GM19023 (cell line): ENCODE measurements around the gene GIN1.
"Not testable (repeated sequence)": the region's sequence is repeated elsewhere in the genome, so short reads cannot be mapped to it uniquely, and the experiment has no call there.

Experiments used
- ATAC-seq: cut with Tn5 transposase; IDR thresholded peaks from one replicate; pipeline ENCODE4 v1.9.1; 2021; ENCODE audit warnings: mild to moderate bottlenecking, moderate library complexity; ENCODE audit not compliant: unreplicated experiment

GIN1 gene

DNA sequence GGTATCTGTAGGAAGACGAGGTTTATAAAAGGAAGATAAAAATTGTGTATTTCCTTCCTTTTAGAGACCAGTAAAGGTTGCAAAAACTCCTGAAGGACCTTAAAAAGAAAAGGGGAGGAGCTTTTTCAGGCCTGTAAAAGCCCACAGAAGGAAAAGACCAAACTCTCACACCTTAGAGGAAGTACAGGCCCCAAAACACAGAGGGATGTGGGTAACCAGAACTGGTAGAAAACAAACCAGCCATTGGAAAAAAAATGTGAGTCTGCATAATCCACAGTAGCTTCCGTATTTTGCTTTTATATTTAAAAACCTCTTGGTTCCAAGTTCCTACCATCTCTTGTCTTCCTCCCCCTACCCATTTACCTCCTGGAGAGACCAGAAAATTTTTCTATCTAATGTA is 8.5 kb downstream of the GIN1 start:
- no peak for ATAC-seq

DNA sequence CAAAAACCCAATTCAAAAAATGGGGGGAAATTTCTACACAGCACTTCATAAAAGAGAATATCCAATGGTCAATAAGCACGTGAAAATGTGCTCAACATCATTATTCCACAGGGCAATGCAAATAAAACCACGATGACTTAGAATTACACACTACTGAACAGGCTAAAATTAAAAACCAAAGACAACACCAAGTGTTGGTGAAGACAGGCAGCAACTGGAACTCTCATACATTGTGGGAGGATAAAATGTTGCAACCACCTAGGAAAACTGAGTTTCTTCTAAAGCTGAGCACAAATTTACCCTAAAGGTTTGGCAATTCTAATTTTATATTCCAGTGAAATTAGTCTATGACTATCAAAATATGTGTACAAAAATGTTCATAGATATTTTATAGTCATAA is 9.5 kb downstream of the GIN1 start:
- ATAC-seq = no peak

DNA sequence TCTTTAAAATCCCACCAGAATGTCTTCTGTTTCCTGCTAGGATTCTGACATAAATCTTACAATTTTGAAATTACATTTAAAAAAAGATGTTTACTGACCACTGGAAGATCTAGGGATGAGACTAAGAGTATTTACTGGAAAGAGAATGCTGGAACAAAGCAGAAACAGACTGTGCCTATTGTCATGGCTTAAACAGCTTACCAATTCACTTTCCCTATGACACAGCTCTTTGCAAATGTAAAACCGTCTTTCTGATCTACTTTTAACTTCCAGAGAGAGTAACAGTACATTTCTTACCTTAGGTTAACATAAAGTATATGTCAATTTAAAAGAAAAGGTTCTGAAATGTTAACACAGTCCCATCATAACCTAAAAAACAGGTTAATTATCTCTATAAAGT is 10.7 kb downstream of the GIN1 start:
- no peak for ATAC-seq

DNA sequence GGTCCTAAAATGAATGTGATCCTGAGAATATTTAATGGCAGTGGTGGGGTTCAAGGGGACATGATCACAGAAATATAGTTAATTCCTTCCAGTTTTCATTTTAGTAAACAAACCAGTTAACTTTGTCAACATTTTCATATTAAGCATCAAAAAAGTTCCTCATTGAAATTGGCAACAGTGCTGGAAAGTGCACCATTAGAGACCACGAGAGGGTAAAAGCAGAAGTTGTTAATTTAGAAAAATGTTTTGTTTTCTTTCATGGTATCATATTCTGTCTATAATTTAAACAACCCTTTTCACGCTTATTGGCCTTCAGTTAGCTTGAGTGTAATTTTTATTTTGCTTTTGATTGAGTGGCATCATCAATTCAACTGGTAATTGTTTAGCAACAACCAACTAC is 11.9 kb downstream of the GIN1 start:
- ATAC-seq = no peak

DNA sequence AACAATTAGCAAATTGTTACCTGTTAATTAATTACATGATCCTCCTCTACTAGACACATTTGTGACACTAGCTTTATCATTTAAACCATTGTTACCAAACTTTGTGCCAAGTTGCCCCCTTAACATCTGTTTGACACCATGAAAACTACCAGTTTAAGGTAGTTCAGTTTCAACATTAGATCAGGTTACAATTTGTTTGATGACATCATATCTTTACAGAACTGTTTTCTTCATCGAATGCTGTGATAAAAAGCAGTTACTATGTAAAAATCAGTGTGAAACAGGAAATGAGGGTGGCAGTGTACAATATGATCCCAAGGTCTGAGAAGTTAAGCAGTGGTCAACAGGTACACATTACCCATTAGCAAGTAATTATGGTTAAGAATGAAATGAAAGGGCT is 17.7 kb downstream of the GIN1 start:
- no peak for ATAC-seq

DNA sequence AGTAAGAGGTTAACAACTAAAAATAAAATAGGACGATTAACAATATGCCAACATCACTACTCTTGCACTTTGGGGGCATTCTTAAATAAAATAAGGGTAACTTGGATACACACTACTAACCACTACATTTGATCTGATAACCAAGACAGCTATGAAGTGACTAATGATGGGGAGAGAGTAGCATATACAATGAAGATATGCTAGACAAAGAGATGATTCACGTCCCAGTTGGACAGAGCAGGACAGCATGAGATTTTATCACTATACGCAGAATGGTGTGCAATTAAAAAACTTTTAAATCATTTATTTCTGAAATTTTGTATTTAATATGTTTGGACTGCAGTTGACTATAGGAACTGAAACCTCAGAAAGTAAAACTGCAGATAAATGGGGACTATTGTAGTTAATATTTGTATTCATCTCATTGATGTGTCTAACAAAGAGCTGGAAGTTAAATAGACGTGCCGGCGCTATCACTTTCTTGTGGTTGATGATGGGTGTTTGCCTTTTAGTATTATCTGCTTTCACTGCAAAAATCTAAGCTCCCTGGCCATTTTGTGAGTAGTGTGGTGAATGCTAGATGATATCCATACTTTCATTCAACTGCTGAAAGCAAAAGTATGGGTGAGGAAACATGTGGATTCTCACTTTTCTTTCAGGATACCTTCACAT is 18.7 kb downstream of the GIN1 start:
- no peak for ATAC-seq

DNA sequence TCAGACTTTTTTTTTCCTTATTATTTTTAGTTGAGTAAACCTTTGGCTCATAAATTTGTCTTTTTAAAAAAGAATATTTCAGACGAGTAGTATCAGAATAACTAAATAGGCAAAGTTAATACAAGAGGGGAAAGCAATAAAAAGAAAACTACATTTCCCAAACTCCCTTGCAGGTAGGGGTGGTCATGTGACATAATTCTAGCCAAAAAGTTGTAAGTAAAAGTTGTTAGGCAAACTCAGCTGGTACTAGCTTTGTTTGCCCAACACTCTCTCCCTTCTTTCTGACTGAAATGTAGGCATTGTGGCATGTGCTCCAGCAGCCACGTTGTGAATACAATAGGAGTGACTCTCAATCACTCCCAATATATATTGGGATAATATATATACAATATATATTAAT is 20.9 kb downstream of the GIN1 start:
- no peak for ATAC-seq

DNA sequence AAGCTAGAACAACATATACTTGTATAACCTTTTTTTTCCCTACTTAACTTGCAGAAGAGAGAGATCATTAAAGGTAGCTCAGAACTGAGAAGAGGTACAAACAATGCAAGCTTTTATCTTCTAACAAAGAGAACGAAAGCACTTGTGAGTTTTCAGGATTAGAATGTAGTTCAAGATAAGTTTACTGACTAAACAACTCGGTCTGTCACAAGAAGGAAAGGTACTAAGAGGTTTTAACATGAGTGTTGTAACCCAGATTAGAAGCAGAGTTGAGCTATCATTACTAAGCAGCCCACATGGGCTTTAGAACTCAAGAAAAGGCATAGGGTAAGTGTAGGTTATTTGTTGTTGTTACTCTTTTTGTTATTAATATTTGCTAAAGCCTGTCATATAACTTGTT is 25.2 kb downstream of the GIN1 start:
- no peak for ATAC-seq

DNA sequence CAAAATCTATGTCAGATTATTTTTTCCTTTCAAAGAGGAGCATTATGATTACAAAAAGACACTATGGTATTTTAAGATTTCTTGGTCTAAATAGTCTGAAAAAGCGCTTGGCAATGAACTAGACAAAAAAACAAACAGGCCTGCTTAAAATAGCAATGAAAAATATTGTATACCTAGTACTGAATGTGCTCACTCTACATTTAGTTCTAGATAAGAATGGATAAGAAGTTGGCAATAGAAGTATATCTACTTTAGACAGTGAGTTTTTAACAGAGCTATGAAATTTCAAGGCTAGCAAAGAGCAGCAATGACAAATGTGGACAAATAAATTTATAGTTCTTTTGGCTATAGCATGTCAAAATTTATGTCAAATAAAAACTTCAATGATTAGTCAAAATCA is 26.2 kb downstream of the GIN1 start:
- no peak for ATAC-seq

DNA sequence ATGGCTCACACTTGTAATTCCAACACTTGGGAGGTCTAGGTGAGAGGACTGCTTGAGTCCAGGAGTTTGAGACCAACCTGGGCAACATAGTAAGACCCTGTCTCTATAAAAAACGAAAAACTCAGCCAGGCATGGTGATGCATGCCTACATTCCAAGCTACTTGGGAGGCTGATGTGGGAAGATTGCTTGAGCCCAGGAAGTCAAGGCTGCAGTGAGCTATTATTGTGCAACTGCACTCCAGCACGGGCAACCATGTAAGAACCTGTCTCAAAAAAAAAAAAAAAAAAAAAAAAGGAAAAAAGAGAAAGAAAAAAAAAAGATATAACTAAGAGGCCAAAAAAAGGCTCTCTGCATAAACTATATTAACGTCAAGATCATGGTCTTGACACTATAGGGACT is 27.3 kb downstream of the GIN1 start:
- no peak for ATAC-seq

DNA sequence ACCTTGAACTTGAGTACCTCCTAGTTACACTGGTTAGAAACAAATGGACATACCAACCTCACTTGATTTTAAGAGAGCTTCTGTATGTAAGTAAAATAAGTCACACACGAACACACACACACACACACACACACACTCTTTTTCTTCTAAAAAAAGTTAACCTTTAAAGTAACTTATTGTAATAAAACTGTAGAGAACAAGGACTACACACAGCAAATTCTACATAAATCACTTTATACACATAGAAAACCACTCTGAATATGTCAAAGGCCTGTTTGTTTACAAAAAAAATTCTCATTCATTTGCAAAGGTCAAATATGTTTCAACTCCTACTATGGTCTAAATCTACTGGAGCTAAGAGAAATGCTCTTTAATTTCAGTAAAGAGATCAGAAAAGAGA is 29.1 kb downstream of the GIN1 start:
- ATAC-seq = no peak

DNA sequence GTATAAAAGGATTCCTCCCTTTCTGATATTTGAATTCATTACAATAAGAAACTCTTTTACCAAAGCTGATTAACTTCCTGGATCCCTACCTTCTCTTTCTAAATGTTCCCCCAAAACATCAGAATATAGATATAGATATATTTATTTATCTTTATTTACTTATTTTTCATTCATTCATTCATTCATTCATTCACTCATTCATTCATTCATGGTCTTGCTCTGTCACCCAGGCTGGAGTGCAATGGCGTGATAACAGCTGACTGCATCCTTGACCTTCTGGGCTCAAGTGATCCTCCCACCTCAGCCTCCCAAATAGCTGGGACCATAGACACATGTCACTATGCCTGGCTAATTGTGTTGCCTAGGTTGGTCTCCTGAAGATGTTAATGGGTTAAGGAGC is 30.7 kb downstream of the GIN1 start:
- no peak for ATAC-seq

DNA sequence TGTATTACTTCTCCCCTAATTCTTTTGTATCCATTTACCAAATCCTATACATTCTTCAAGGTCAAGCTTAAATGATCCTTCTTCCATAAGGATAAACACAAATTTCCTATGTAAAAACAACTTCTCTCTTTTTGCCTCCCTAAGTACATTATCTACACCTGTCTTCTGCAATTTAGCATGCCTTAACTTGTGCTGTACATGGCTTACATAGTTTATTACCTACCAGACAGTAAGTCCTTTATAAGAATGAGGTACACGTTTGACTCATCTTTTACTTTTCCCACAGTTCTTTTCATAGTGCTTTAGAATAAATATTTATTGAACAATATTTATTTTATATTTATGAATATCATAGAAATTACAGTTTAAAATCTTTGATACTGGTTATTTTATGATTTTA is 33.4 kb downstream of the GIN1 start:
- ATAC-seq = no peak

DNA sequence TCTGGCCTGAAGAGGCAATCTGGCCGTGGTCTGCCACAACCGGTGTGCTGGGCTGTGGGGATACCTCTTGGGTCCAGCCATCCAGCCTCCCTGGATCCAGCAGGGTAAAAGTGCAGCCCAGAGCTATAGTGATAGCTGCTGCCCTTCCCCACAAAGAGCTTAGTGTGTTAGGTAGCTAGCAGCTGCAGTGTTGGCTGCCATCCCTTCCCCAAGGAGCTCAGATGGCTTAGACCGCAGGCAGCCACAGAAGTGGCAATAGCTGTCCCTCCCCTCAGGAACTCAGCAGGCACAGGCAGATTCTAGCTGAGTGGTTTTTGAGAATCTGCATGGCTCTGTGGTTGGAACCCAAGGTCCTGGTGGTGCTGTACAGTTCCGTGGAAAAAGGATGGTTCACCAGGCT is 40.1 kb downstream of the GIN1 start:
- no peak for ATAC-seq

DNA sequence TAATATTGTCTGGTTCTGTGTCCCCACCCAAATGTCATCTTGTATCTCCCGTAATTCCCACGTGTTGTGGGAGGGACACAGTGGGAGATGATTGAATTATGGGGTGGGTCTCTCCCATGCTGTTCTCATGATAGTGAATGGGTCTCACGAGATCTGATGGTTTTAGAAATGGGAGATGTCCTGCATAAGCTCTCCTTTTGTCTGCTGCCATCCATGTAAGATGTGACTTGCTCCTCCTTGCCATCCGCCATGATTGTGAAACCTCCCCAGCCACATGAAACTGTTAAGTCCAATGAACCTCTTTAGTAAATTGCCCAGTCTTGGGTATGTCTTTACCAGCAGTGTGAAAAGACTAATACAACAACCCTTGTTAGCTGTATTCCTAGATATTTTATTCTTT is 44.5 kb downstream of the GIN1 start:
- ATAC-seq = no peak

DNA sequence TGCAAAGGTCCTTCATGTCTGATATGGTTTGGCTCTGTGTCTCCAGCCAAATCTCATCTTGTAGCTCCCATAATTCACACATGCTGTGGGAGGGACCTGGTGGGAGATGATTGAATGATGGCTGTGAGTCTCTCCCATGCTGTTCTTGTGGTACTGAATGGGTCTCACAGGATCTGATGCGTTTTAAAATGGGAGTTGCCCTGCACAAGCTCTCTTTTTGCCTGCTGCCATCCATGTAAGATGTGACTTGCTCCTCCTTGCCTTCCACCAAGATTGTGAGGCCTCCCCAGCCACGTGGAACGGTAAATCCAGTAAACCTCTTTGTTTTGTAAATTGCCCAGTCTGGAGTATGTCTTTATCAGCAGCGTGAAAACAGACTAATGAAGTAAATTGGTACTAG is 46.4 kb downstream of the GIN1 start:
- not testable (repeated sequence) for ATAC-seq

DNA sequence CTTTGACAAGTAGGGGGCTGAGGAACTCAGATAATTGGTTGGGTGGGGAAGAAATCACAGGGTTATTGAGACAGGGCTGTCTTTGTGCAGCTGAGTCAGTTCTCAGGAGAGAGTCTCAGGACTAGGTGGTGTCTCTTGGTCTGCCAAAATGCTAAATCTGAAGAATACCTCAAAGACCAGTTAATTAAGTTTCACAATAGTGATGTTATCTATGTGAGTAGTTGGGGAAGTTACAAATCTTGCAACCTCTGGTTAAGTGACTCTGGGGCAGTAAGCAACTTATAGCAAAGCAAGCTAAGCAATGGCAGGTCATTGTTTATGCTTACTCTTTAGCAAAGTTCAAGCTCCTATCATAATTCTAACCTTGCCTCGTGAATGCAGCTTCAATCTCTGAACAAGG is 53.6 kb downstream of the GIN1 start:
- ATAC-seq = no peak

DNA sequence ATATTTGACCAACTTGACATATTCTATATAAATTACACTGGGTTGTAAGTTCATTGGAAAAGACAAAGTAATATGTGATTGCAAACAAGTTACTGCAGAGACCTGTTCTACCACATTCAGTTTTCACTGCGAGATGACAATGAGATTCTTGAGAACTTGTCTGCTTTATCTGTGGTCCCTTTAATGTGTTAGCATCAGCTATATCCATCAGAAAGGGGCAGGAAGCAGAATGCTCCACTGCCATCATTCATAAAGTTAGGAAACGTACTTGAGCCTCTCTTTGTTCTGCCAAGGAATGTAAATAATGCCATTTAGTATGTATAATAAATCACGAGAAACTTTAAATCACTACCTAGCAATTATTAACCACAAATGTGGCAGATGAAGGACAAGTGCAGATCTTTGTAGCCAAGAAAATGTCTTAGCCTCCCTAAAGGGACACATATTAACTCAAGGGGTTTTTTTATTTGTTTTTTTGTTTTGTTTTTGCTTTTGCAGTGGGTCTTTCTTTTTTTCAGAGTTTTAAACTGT is 59.4 kb downstream of the GIN1 start:
- ATAC-seq = no peak

DNA sequence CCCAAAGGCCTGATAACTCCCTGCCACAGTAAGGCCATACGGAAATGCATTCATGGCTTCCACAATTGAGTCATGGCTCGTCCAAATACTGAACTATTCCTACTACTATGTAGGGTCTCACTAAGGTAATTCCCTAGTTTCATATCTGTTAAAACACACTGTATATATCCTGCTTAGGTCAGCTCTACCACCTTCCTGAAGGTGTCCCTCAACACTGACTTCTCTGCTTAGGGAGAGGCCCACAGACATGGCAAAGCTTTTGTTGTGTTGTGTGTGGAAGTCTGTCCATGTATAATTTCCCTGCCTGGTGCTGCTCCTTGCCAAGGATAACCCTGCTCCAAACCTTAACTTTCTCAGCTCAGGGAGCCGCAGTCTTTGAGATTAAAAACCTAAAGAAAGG is 60.4 kb downstream of the GIN1 start:
- ATAC-seq = no peak

DNA sequence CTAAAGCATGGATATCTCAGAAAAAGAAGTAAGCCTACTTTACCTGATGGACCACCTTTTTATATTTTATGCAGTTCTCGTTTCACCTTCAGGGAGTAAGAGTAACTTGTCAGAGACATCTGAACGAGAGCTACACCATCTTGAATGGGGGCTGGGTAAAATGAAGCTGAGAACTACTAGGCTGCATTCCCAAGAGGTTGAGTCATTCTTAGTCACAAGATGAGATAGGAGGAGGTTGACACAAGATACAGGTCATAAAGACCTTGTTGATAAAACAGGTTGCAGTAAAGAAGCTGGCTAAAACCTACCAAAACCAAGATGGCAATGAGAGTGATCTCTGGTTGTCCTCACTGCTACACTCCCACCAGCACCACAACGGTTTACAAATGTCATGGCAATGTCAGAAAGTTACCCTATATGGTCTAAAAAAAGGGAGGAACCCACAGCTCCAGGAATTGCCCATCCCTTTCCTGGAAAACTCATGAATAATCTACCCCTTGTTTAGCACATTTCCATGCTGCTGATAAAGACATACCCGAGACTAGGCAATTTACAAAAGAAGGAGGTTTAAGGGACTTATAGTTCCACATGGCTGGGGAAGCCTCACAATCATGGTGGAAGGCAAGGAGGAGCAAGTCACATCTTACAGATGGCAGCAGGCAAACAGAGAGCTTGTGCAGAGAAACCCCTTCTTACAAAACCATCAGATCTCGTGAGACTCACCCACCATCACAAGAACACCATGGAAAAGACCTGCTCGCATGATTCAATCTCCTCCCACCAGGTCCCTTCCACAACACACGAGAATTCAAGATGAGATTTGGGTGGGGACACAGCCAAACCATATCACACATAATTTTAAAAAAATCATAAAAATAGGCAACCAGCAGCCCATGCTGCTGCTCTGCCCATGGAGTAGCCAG is 62.5 kb downstream of the GIN1 start:
- no peak for ATAC-seq

DNA sequence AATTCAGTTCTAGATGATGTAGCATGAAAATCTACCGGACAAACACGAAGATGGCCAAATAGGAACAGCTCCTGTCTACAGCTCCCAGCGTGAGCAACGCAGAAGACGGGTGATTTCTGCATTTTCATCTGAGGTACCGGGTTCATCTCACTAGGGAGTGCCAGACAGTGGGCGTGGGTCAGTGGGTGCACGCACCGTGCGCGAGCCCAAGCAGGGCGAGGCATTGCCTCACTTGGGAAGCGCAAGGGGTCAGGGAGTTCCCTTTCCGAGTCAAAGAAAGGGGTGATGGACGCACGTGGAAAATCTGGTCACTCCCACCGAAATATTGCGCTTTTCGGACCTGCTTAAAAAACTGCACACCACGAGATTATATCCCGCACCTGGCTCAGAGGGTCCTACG is 73.2 kb downstream of the GIN1 start:
- not testable (repeated sequence) for ATAC-seq

DNA sequence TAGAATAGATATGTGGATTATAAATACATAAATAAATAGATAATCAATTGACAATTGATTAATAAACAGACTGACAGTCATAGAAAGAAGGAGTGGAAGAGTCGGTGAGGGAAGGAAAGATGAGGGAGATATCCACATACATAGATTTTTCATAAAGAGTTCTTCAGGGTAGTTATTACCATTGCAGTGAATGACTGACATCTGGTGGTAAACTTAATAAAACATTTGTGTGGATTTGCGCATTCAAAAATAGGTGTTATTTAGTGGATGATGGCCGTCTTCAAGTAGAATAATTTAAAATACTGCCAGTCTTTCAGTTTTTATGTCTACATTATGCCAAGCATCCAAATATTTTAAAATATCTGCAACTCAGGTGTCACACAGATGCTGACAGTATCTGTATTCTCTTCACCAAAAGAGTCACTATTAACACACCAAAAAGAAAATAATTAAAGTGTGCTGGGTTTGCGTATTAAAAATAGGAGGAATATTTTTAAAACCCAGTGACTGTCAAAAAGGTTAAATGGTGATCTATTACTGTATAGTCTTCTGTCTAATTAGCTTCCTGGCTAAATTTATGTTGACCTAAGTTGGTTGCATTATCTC is 78.8 kb downstream of the GIN1 start:
- ATAC-seq = no peak
